Hepatocyte (in vitro differentiated cells): ENCODE data around the gene UBR1. TPM values are rescaled to one million over a fixed set of nuclear protein-coding genes. Genes with fewer than 3 reads are reported as not detected.

Source experiments
- DNase-seq: peaks from one replicate; pipeline ENCODE4 v3.0.0-alpha.2; 2016; ENCODE audit warnings: low spot score
- H2AFZ ChIP-seq: fragments of 200-600 bp; sonication (generic); 2 replicates; pipeline ENCODE4 v1.6.0; 2016; ENCODE audit warnings: antibody characterized with exemption, mild to moderate bottlenecking
- H3K27ac ChIP-seq: fragments of 200-600 bp; sonication (generic); 2 replicates; pipeline ENCODE4 v1.5.1; 2016; ENCODE audit warnings: mild to moderate bottlenecking
- H3K27me3 ChIP-seq: fragments of 200-600 bp; sonication (generic); 2 replicates; pipeline ENCODE4 v1.6.1; 2016
- H3K36me3 ChIP-seq: fragments of 200-600 bp; sonication (generic); replicated peaks from 2 replicates; pipeline ENCODE4 v1.5.1; 2016; ENCODE audit warnings: low read depth; ENCODE audit not compliant: insufficient read depth
- H3K4me1 ChIP-seq: fragments of 200-600 bp; sonication (generic); 2 replicates; pipeline ENCODE4 v1.5.1; 2016; ENCODE audit warnings: mild to moderate bottlenecking, moderate library complexity; ENCODE audit not compliant: insufficient read depth
- H3K4me2 ChIP-seq: fragments of 200-600 bp; sonication (generic); 2 replicates; pipeline ENCODE4 v1.6.0; 2016
- H3K4me3 ChIP-seq: fragments of 200-600 bp; sonication (generic); 2 replicates; pipeline ENCODE4 v1.5.1; 2016; ENCODE audit warnings: mild to moderate bottlenecking
- H3K79me2 ChIP-seq: fragments of 200-600 bp; sonication (generic); 2 replicates; pipeline ENCODE4 v1.6.0; 2017; ENCODE audit warnings: mild to moderate bottlenecking
- H3K9me2 ChIP-seq: fragments of 200-600 bp; sonication (generic); replicated peaks from 2 replicates; pipeline ENCODE4 v1.6.0; 2017; ENCODE audit warnings: mild to moderate bottlenecking; ENCODE audit not compliant: insufficient read depth
- H3K9me3 ChIP-seq: fragments of 200-600 bp; sonication (generic); 2 replicates; pipeline ENCODE4 v1.5.1; 2016; ENCODE audit warnings: low read depth, mild to moderate bottlenecking
- H4K20me1 ChIP-seq: fragments of 200-600 bp; sonication (generic); 2 replicates; pipeline ENCODE4 v1.6.0; 2016; ENCODE audit warnings: mild to moderate bottlenecking; ENCODE audit not compliant: insufficient read depth, poor library complexity, severe bottlenecking
- CTCF ChIP-seq: fragments of 200-600 bp; sonication (generic); IDR thresholded peaks from 2 replicates; pipeline ENCODE4 v1.5.1; 2016; ENCODE audit warnings: antibody characterized with exemption, mild to moderate bottlenecking; ENCODE audit not compliant: poor library complexity
- EZH2 ChIP-seq: fragments of 200-600 bp; sonication (generic); IDR thresholded peaks from 2 replicates; pipeline ENCODE4 v1.6.1; 2016; ENCODE audit warnings: antibody characterized with exemption, mild to moderate bottlenecking, borderline replicate concordance
- EZH2phosphoT487 ChIP-seq: fragments of 200-600 bp; sonication (generic); IDR thresholded peaks from one replicate; pipeline ENCODE4 v1.6.1; 2018; ENCODE audit warnings: antibody characterized with exemption, mild to moderate bottlenecking, low read depth, moderate library complexity; ENCODE audit not compliant: unreplicated experiment, severe bottlenecking
- WGBS: methylation state at CpG from one replicate; pipeline ENCODE4 v1.1.6; 2016; ENCODE audit warnings: low lambda C conversion rate; ENCODE audit errors: missing lambda C conversion rate; 5-methylcytosine and 5-hydroxymethylcytosine counted together
- polyA plus RNA-seq: library from polyadenylated mRNA; unstranded; fragments of >200 nt; fragmentation: Nextera tagmentation; extraction: Ambion mirVana; gene quantifications from 2 replicates; pipeline ENCODE4 v1.2.1, GENCODE V29; 2016
- total RNA-seq: library from RNA; depleted of rRNA; stranded (reverse); fragments of >200 nt; gene quantifications from 2 replicates; pipeline ENCODE4 v1.2.3, GENCODE V29; 2014

The UBR1 gene
- total and polyA plus RNA-seq, 2 experiments from 2014 or later: 14.8 to 32.5 TPM

GRCh38 chr15:43095243-43095642 lies 10.6 kb downstream of the UBR1 start:
- Histone ChIP-seq H3K36me3 (no peaks in the 10 kb centered on the region), H3K4me3 (no peak overlapping the region), H3K27me3 (no peaks in the 10 kb centered on the region), H3K27ac (peak overlapping the region; percentile 10), H3K9me3 (no peaks in the 10 kb centered on the region), H3K4me2 (no peak overlapping the region), H3K9me2 (no peaks in the 10 kb centered on the region), H3K4me1 (peaks cover 24% of the 10 kb centered on the region), H3K79me2 (peaks cover 86% of the 10 kb centered on the region), H2AFZ (no peak overlapping the region), H4K20me1 (peaks cover 11% of the 10 kb centered on the region)
- TF ChIP-seq EZH2: no peak
- no peak for TF ChIP-seq EZH2phosphoT487
- no peak for TF ChIP-seq CTCF
- WGBS: 17% methylated on average over 1 of the region's 1 CpG
- peak; percentile 20 for DNase-seq

DNA sequence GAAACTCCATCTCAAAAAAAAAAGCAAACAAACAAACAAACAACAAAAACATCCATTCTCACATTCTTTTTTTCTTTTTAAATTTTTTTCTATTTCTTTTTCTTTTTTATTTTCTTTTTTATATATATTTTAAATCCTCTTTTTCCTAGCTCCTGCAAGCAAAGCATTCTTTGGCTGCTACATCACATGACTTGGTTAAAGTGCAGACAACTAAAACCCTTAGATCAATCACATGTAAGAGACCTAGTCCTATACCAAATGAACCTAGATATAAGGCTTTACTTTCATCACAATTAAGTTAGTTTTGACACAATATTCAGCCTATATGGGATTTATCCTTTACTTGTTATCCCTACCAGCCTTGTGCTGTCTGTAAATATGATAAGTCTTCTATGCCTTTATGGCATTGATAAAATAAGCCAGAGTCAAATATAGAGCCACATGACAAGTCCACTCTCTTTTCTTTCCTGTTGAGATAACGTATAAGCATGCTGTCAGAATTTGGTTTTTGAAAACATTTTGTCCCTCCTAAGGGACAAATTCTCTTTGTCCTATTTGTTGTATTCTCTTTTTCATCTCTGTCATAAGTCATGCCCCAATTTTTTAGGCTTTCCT lies 11.3 kb downstream of the UBR1 start:
- H3K4me2 ChIP-seq: no peak overlapping the region
- H4K20me1 ChIP-seq: peaks cover 11% of the 10 kb centered on the region
- H3K9me2 ChIP-seq: no peaks in the 10 kb centered on the region
- no peak overlapping the region for H3K4me3 ChIP-seq
- 67% methylated on average over 1 of the region's 1 CpG for WGBS
- TF ChIP-seq CTCF (no peak), EZH2 (no peak), EZH2phosphoT487 (no peak)
- H2AFZ ChIP-seq: no peak overlapping the region
- no peaks in the 10 kb centered on the region for H3K27me3 ChIP-seq
- peaks cover 86% of the 10 kb centered on the region for H3K79me2 ChIP-seq
- no peaks in the 10 kb centered on the region for H3K36me3 ChIP-seq
- DNase-seq: no peak
- H3K9me3 ChIP-seq: no peaks in the 10 kb centered on the region
- H3K4me1 ChIP-seq: peaks cover 24% of the 10 kb centered on the region
- H3K27ac ChIP-seq: peak overlapping the region; percentile 10

DNA sequence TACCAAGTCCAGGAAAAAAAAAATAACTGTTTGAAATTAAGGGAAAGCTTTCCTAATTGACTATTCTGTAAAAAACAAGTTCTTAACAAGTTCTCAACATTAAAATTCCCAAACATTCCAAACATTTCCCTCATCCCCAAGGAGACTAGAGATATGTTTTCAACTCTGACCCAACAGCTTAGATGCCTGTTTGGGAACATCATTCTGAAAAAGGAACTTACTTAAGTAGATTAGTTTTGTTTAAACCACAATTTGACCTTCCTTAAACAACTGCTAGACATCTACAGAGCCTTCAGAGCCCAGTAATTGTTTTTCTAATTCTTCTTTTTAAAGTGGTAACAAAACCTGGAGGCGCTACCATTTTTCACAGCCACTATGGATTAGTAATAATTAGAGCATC lies 12.8 kb downstream of the UBR1 start:
- no peak overlapping the region for H3K4me3 ChIP-seq
- H3K9me2 ChIP-seq: no peaks in the 10 kb centered on the region
- H3K27ac ChIP-seq: no peak overlapping the region
- peaks cover 86% of the 10 kb centered on the region for H3K79me2 ChIP-seq
- no peak overlapping the region for H3K4me2 ChIP-seq
- no peaks in the 10 kb centered on the region for H3K27me3 ChIP-seq
- peaks cover 11% of the 10 kb centered on the region for H4K20me1 ChIP-seq
- TF ChIP-seq CTCF (no peak), EZH2 (no peak), EZH2phosphoT487 (no peak)
- H3K36me3 ChIP-seq: no peaks in the 10 kb centered on the region
- no peaks in the 10 kb centered on the region for H3K9me3 ChIP-seq
- WGBS: 96% methylated on average over 1 of the region's 1 CpG
- H3K4me1 ChIP-seq: peaks cover 24% of the 10 kb centered on the region
- DNase-seq: no peak
- H2AFZ ChIP-seq: no peak overlapping the region
